Measurements from ENCODE around the gene STIM1. TPM values are rescaled to one million over a fixed set of nuclear protein-coding genes. Genes with fewer than 3 reads are reported as not detected.

Gene STIM1
- total and polyA plus RNA-seq, 12 donors, result 11.9 to 55.7 (median 37.4) TPM

GRCh38 chr11:4134806-4135205 is 279.3 kb downstream of the STIM1 start:
- no peak overlapping the region for H3K4me3 ChIP-seq
- H3K4me1 ChIP-seq, result no peaks in the 10 kb centered on the region
- intact Hi-C loops (cut with DNase I), result no loop called here
- H3K27ac ChIP-seq, result no peak overlapping the region
- no peak for ATAC-seq
- no peak for TF ChIP-seq CTCF (IDR thresholded peaks at IDR 0.05)
- H3K36me3 ChIP-seq, result peaks cover 0 to 88% (median 29%) of the 10 kb centered on the region in 9 donors
- no peak for DNase-seq
- H3K9me3 ChIP-seq, result peaks cover 0 to 19% (median 4%) of the 10 kb centered on the region in 11 donors
- no peaks in the 10 kb centered on the region for H3K27me3 ChIP-seq

- H3K36me3 ChIP-seq, result peaks cover 0 to 76% (median 45%) of the 10 kb centered on the region in 9 donors
- DNase-seq (no peak), ATAC-seq (no peak)
- intact Hi-C loops (cut with DNase I), result no loop called here
- WGBS, 2 donors, result 100% methylated on average over 1 of the region's 1 CpG
- H3K9me3 ChIP-seq, result peaks cover 0 to 36% (median 14%) of the 10 kb centered on the region in 11 donors
- H3K27me3 ChIP-seq, result no peaks in the 10 kb centered on the region
- H3K4me1 ChIP-seq, result no peaks in the 10 kb centered on the region
- H3K4me3 ChIP-seq, result no peak overlapping the region
- no peak for TF ChIP-seq CTCF (IDR thresholded peaks at IDR 0.05)
- H3K27ac ChIP-seq, result no peak overlapping the region
Measured at GRCh38 chr11:4138497-4138896, 283.0 kb downstream of the STIM1 start.

- no peak for DNase-seq
- Histone ChIP-seq H3K9me3 (peaks cover 0 to 36% (median 14%) of the 10 kb centered on the region in 11 donors), H3K36me3 (peaks cover 0 to 60% (median 37%) of the 10 kb centered on the region in 9 donors), H3K4me1 (no peaks in the 10 kb centered on the region), H3K27ac (no peak overlapping the region), H3K27me3 (no peaks in the 10 kb centered on the region), H3K4me3 (no peak overlapping the region)
- 99 to 100% methylated on average over 2 of the region's 2 CpGs for WGBS, 2 donors
- intact Hi-C loops (cut with DNase I), result no loop called here
- ATAC-seq, result no peak
- TF ChIP-seq CTCF (IDR thresholded peaks at IDR 0.05), result no peak
Measured at GRCh38 chr11:4140067-4140636, 284.7 kb downstream of the STIM1 start.

Other genes with a start within 250 kb of the STIM1 start
- 1 to 10 TPM in 6 of 10 donors, under 1 TPM in 4; 0.42 to 6.5 (median 1.5) TPM for gene ART5, start 213.7 kb upstream of the STIM1 start, total RNA-seq
- gene ART5, start 213.7 kb upstream of the STIM1 start, polyA plus RNA-seq, result 1 to 10 TPM in 1 of 2 donors, under 1 TPM in 1; 0.72 to 2.1 TPM
- gene ART1, start 210.5 kb upstream of the STIM1 start, total RNA-seq, result 1 to 10 TPM in 5 of 10 donors, under 1 TPM in 3, not detected in 2; 0.22 to 2.8 (median 1.4) TPM
- under 1 TPM in 1 of 2 donors, not detected in 1; 0.03 TPM for gene ART1, start 210.5 kb upstream of the STIM1 start, polyA plus RNA-seq
- gene CHRNA10, start 184.3 kb upstream of the STIM1 start, total RNA-seq, result 1 to 10 TPM in 2 of 10 donors, under 1 TPM in 8; 0.24 to 1.6 (median 0.51) TPM
- under 1 TPM; 0.42 to 0.95 TPM for gene CHRNA10, start 184.3 kb upstream of the STIM1 start, polyA plus RNA-seq
- gene NUP98, start 58.1 kb upstream of the STIM1 start, total RNA-seq, result 10 to 100 TPM; 34.8 to 65.5 (median 48.1) TPM
- 10 to 100 TPM; 11.1 to 21.5 TPM for gene NUP98, start 58.1 kb upstream of the STIM1 start, polyA plus RNA-seq
- gene PGAP2, start 47.1 kb upstream of the STIM1 start, total RNA-seq, result 10 to 100 TPM; 17.2 to 29.8 (median 20.9) TPM
- gene PGAP2, start 47.1 kb upstream of the STIM1 start, polyA plus RNA-seq, result 10 to 100 TPM; 12.7 to 25.9 TPM
- 10 to 100 TPM; 15.3 to 46.9 (median 20.3) TPM for gene RHOG, start 14.7 kb upstream of the STIM1 start, total RNA-seq
- 10 to 100 TPM; 19.3 to 55.7 TPM for gene RHOG, start 14.7 kb upstream of the STIM1 start, polyA plus RNA-seq
- gene RRM1, start 239.1 kb downstream of the STIM1 start, total RNA-seq, result 10 to 100 TPM; 22.9 to 36.6 (median 29.0) TPM
- gene RRM1, start 239.1 kb downstream of the STIM1 start, polyA plus RNA-seq, result 10 to 100 TPM in 1 of 2 donors, 1 to 10 TPM in 1; 3.7 to 15.0 TPM

All from heart right ventricle (tissue), 16 donors.